B cell (primary cell): Measurements from ENCODE around the gene KANK3. TPM values are rescaled to one million over a fixed set of nuclear protein-coding genes. Genes with fewer than 3 reads are reported as not detected.
A peak's percentile ranks its signal among the peaks of the same experiment; 100 is the strongest.

Experiments
- ATAC-seq: fragments of 200-7000 bp; cut with Tn5 transposase; one replicate; pipeline ENCODE4 v1.10.0; 2021; ENCODE audit warnings: low read depth, mild to moderate bottlenecking, moderate number of reproducible peaks, moderate library complexity
- CTCF ChIA-PET: fragments of 350-600 bp; sonication (Branson Sonifier 250); formaldehyde crosslinking; loops from one replicate; lab custom pipeline; 2021; ENCODE audit warnings: antibody characterized with exemption, inconsistent platforms; lab: Charles Lee
- POLR2A ChIA-PET: fragments of 350-600 bp; sonication (Branson Sonifier 250); formaldehyde crosslinking; loops from one replicate; lab custom pipeline; 2021; ENCODE audit warnings: antibody characterized with exemption; lab: Charles Lee
- DNase-seq: peaks from one replicate; pipeline ENCODE4 v3.0.0; 2013
- H2AFZ ChIP-seq: 2 replicates; pipeline ENCODE4 v1.6.1; 2012; ENCODE audit warnings: mild to moderate bottlenecking, low read depth, low read length; ENCODE audit not compliant: insufficient read depth, poor library complexity, severe bottlenecking
- H3K27ac ChIP-seq, 2 donors: 1 replicate in 1 of 2; 2 replicates in 1 of 2; pipeline ENCODE4 v1.5.1; 2012 to 2013; ENCODE audit warnings: low read length in 2 of 2, mild to moderate bottlenecking in 2 of 2, moderate library complexity in 1 of 2
- H3K27me3 ChIP-seq, 4 experiments: fragments of 200-600 bp in 1 of 4; sonication (generic) in 1 of 4; replicated peaks in 1 of 4; 1 replicate in 2 of 4; 2 replicates in 2 of 4; pipeline versions ENCODE4 v1.6.1 to v1.7.0; 2013 to 2016; ENCODE audit warnings: low read length in 3 of 4, mild to moderate bottlenecking in 2 of 4, mixed read lengths in 1 of 4, moderate library complexity in 1 of 4; ENCODE audit not compliant: insufficient read depth in 4 of 4, control insufficient read depth in 3 of 4; ENCODE audit errors: control extremely low read depth in 1 of 4
- H3K36me3 ChIP-seq, 2 experiments: replicated peaks in 1 of 2; 1 replicate in 1 of 2; 2 replicates in 1 of 2; pipeline versions ENCODE4 v1.6.1 to v1.7.1; 2013; ENCODE audit warnings: low read length in 1 of 2; ENCODE audit not compliant: insufficient read depth in 2 of 2, control insufficient read depth in 1 of 2; ENCODE audit errors: control extremely low read depth in 1 of 2, extremely low read depth in 1 of 2
- H3K4me1 ChIP-seq, 2 donors: fragments of 200-600 bp in 1 of 2; sonication (generic) in 1 of 2; 1 replicate in 1 of 2; 2 replicates in 1 of 2; pipeline versions ENCODE4 v1.5.1 to v1.6.1; 2013 to 2017; ENCODE audit warnings: low read length in 2 of 2; ENCODE audit not compliant: control insufficient read depth in 2 of 2, insufficient read depth in 2 of 2
- H3K4me2 ChIP-seq: replicated peaks from 2 replicates; pipeline ENCODE3; 2012; ENCODE audit warnings: mild to moderate bottlenecking, low read depth, low read length; ENCODE audit not compliant: poor library complexity, severe bottlenecking
- H3K4me3 ChIP-seq, 5 experiments: fragments of 200-600 bp in 1 of 5; sonication (generic) in 1 of 5; 1 replicate in 3 of 5; 2 replicates in 2 of 5; pipeline versions ENCODE4 v1.5.1 to v1.7.0; 2011 to 2016; ENCODE audit warnings: low read length in 4 of 5, mild to moderate bottlenecking in 4 of 5, low read depth in 2 of 5, control low read depth in 1 of 5, moderate library complexity in 1 of 5; ENCODE audit not compliant: insufficient read depth in 1 of 5; ENCODE audit errors: control extremely low read depth in 1 of 5, extremely low read depth in 1 of 5
- H3K79me2 ChIP-seq: fragments of 200-600 bp; sonication (generic); one replicate; pipeline ENCODE4 v1.6.0; 2016; ENCODE audit warnings: low read length; ENCODE audit not compliant: control insufficient read depth, insufficient read depth
- H3K9ac ChIP-seq: fragments of 200-600 bp; sonication (generic); 2 replicates; pipeline ENCODE4 v1.6.1; 2017; ENCODE audit warnings: mild to moderate bottlenecking, low read length, moderate library complexity
- H3K9me3 ChIP-seq, 3 donors: one replicate each; pipeline versions ENCODE4 v1.6.1 to v1.7.1; 2013; ENCODE audit warnings: low read length in 2 of 3; ENCODE audit not compliant: control insufficient read depth in 2 of 3, insufficient read depth in 1 of 3; ENCODE audit errors: control extremely low read depth in 1 of 3
- H4K20me1 ChIP-seq: 2 replicates; pipeline ENCODE4 v1.6.0; 2012; ENCODE audit warnings: mild to moderate bottlenecking, low read length; ENCODE audit not compliant: insufficient read depth, control insufficient read depth, poor library complexity, severe bottlenecking
- H3K27ac Mint-ChIP-seq: one replicate; pipeline ENCODE4 v1.8.0; 2021; ENCODE audit warnings: mixed read lengths
- H3K27me3 Mint-ChIP-seq: one replicate; pipeline ENCODE4 v1.8.0; 2021; ENCODE audit warnings: mixed read lengths
- H3K4me1 Mint-ChIP-seq: one replicate; pipeline ENCODE4 v1.8.0; 2021; ENCODE audit warnings: mixed read lengths
- H3K4me3 Mint-ChIP-seq: one replicate; pipeline ENCODE4 v1.8.0; 2021; ENCODE audit warnings: mixed read lengths
- H3K9me3 Mint-ChIP-seq: one replicate; pipeline ENCODE4 v1.8.0; 2022; ENCODE audit warnings: mixed read lengths; ENCODE audit not compliant: insufficient read depth
- EZH2 ChIP-seq: IDR thresholded peaks from 2 replicates; pipeline ENCODE4 v1.6.1; 2012; ENCODE audit warnings: borderline replicate concordance, low read depth, mild to moderate bottlenecking, moderate library complexity, low read length; ENCODE audit not compliant: insufficient read depth, poor library complexity, severe bottlenecking
- WGBS: methylation state at CpG from one replicate; pipeline ENCODE4 v1.1.5; 2013; ENCODE audit warnings: missing lambda C conversion rate; ENCODE audit not compliant: insufficient coverage; 5-methylcytosine and 5-hydroxymethylcytosine counted together
- intact Hi-C: fragments of 100-400 bp; cut with micrococcal nuclease; formaldehyde crosslinking; loops from one replicate; pipeline ENCODE4 v1.10.0; 2022
- polyA plus RNA-seq: library from polyadenylated mRNA; depleted of rRNA; stranded (reverse); fragments of >200 nt; gene quantifications from 2 replicates; pipeline ENCODE4 v1.2.3, GENCODE V29; 2012
- total RNA-seq, 2 donors: library from RNA; stranded (reverse); fragments of 120-200 nt in 1 of 2; gene quantifications; 1 replicate in 1 of 2; 2 replicates in 1 of 2; pipeline versions ENCODE4 v1.2.3 to v1.2.4, GENCODE V29; 2013 to 2022
- TF ChIP-seq, protein P1 (sequence below): fragments of 200-600 bp; IDR thresholded peaks from one replicate; pipeline ENCODE4 v1.8.0; 2022; ENCODE audit warnings: antibody characterized with exemption, mild to moderate bottlenecking

The KANK3 gene
- total and polyA plus RNA-seq, 2 donors (not counting 1 experiment from before 2014, with no cell fraction given) = 0.27 to 0.34 TPM

DNA sequence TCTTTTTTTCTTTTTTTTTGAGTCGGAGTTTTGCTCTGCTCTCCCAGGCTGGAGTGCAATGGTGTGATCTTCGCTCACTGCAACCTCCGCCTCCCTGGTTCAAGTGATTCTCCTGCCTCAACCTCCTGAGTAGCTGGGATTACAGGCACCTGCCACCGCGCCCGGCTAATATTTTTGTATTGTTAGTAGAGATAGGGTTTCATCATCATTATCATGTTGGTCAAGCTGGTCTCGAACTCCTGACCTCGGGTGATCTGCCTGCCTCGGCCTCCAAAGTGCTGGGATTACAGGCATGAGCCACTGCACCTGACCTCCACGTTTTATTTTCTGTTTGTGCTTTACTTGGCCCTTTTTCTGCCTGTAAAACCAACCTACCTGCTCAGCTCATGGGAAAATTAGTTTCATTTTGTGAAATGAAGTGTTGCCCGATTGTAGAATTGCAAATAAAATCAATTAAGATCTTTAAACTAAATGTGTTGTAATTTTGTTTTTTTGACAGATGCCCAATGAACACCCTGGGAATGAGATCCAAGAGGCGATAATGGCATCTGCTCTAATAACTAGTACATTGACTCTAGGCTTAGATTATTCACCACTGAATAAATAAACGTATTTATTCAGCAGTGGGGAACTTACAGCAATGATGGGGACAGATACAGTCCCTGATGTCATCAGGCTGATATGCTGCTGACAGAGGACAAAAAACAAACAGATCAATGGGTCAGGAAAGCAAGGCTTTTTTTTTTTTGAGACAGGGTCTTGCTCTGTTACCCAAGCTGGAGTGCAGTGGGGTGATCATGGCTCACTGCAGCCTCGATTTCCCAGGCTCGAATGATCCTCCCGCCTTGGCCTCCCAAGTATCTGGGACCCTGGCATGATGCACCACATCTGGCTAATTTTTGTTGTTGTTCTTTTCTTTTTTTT is 44.9 kb upstream of the KANK3 start:
- Histone ChIP-seq H3K9me3 (peaks cover 0 to 9% (median 0%) of the 10 kb centered on the region in 3 donors), H3K4me2 (no peak overlapping the region), H3K9ac (no peak overlapping the region), H3K4me3 (no peak overlapping the region), H3K27me3 (no peaks in the 10 kb centered on the region), H3K79me2 (peaks cover 26% of the 10 kb centered on the region), H3K4me1 (peaks cover 10 to 20% of the 10 kb centered on the region in 2 donors), H3K36me3 (no peaks in the 10 kb centered on the region), H2AFZ (no peak overlapping the region), H3K27ac (no peak overlapping the region), H4K20me1 (peaks cover 22% of the 10 kb centered on the region)
- ChIA-PET POLR2A (interaction anchor here (0.7 kb wide), 1 partner anchor 126 kb away, joined by 3 read pairs; the partner anchor contains the start of gene ZNF414), CTCF (interaction anchor here (0.6 kb wide), 1 partner anchor 34 kb away, joined by 3 read pairs; no protein-coding TSS in a partner anchor)
- DNase-seq (no peak), ATAC-seq (no peak)
- Mint-ChIP-seq H3K4me3 (peak overlapping the region; percentile 68), H3K27ac (no peak overlapping the region), H3K27me3 (no peaks in the 10 kb centered on the region), H3K9me3 (no peaks in the 10 kb centered on the region), H3K4me1 (peaks cover 25% of the 10 kb centered on the region)
- TF ChIP-seq EZH2 = no peak
- TF ChIP-seq, protein P1, sequence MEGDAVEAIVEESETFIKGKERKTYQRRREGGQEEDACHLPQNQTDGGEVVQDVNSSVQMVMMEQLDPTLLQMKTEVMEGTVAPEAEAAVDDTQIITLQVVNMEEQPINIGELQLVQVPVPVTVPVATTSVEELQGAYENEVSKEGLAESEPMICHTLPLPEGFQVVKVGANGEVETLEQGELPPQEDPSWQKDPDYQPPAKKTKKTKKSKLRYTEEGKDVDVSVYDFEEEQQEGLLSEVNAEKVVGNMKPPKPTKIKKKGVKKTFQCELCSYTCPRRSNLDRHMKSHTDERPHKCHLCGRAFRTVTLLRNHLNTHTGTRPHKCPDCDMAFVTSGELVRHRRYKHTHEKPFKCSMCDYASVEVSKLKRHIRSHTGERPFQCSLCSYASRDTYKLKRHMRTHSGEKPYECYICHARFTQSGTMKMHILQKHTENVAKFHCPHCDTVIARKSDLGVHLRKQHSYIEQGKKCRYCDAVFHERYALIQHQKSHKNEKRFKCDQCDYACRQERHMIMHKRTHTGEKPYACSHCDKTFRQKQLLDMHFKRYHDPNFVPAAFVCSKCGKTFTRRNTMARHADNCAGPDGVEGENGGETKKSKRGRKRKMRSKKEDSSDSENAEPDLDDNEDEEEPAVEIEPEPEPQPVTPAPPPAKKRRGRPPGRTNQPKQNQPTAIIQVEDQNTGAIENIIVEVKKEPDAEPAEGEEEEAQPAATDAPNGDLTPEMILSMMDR = no peak
- WGBS = 97% methylated on average over 6 of the region's 16 CpGs
- intact Hi-C loops = no loop called here

DNA sequence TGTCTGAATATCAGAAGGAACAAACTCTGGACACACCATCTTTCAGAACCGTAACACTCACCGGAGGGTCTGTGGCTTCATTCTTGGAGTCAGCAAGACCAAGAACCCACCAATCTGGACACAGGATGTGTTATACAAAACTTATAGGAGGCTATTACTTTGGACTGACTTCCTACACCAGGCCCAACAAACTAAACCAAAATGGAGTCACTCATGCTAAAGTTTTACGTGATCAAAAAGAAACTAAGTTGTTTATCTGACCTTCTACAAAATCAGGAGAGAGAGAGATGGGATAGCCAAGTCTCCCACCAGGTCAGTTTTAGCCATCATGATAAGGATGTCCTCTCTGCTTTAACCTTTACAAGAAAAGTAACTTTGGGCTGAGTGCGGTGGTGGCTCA is 43.9 kb upstream of the KANK3 start:
- ATAC-seq = no peak
- intact Hi-C loops = no loop called here
- Histone ChIP-seq H3K27ac (no peak overlapping the region), H3K4me1 (peaks cover 10 to 18% of the 10 kb centered on the region in 2 donors), H3K36me3 (no peaks in the 10 kb centered on the region), H3K79me2 (peaks cover 17% of the 10 kb centered on the region), H2AFZ (no peak overlapping the region), H4K20me1 (peaks cover 12% of the 10 kb centered on the region), H3K9ac (no peak overlapping the region), H3K9me3 (peaks cover 0 to 9% (median 0%) of the 10 kb centered on the region in 3 donors), H3K4me2 (no peak overlapping the region), H3K4me3 (no peak overlapping the region), H3K27me3 (no peaks in the 10 kb centered on the region)
- CTCF ChIA-PET = no interaction called here
- Mint-ChIP-seq H3K27me3 (no peaks in the 10 kb centered on the region), H3K27ac (no peak overlapping the region), H3K4me3 (no peak overlapping the region), H3K4me1 (peaks cover 19% of the 10 kb centered on the region), H3K9me3 (no peaks in the 10 kb centered on the region)
- POLR2A ChIA-PET = interaction anchor here (0.6 kb wide), 1 partner anchor 60 kb away, joined by 6 read pairs; no protein-coding TSS in a partner anchor
- TF ChIP-seq EZH2 = no peak
- TF ChIP-seq, protein P1 = no peak
- 100% methylated on average over 1 of the region's 4 CpGs for WGBS
- DNase-seq = no peak
